Effector memory CD8-positive, alpha-beta T cell (primary cell): ENCODE results near the gene KCNAB1.
"Not testable (repeated sequence)": the region's sequence is repeated elsewhere in the genome, so short reads cannot be mapped to it uniquely, and the experiment has no call there.

Experiments used
- ATAC-seq: fragments of 150-1000 bp; cut with Tn5 transposase; replicated peaks from 2 replicates; pipeline ENCODE4 v1.10.0; 2021; ENCODE audit warnings: mild to moderate bottlenecking, moderate library complexity
- DNase-seq, 3 experiments: peaks; one replicate each; pipeline ENCODE4 v3.0.0; 2021
- H3K27ac Mint-ChIP-seq, 2 donors: one replicate each; pipeline ENCODE4 v1.8.0; 2022; ENCODE audit warnings: mild to moderate bottlenecking in 2 of 2, mixed read lengths in 2 of 2, moderate library complexity in 2 of 2
- H3K27me3 Mint-ChIP-seq, 2 donors: one replicate each; pipeline ENCODE4 v1.8.0; 2022; ENCODE audit warnings: mixed read lengths in 2 of 2
- H3K36me3 Mint-ChIP-seq: one replicate; pipeline ENCODE4 v1.8.0; 2022; ENCODE audit warnings: mild to moderate bottlenecking, moderate library complexity, mixed read lengths; ENCODE audit not compliant: insufficient read depth
- H3K4me1 Mint-ChIP-seq, 2 donors: one replicate each; pipeline ENCODE4 v1.8.0; 2022; ENCODE audit warnings: low read depth in 2 of 2, mixed read lengths in 2 of 2
- H3K4me3 Mint-ChIP-seq, 2 donors: one replicate each; pipeline ENCODE4 v1.8.0; 2022; ENCODE audit warnings: mild to moderate bottlenecking in 2 of 2, mixed read lengths in 2 of 2, moderate library complexity in 2 of 2
- H3K9me3 Mint-ChIP-seq, 2 donors: one replicate each; pipeline ENCODE4 v1.8.0; 2022; ENCODE audit warnings: mixed read lengths in 2 of 2

The KCNAB1 gene

GRCh38 chr3:156224046-156224445 is 103.7 kb downstream of the KCNAB1 start:
- ATAC-seq, H3K9me3 Mint-ChIP-seq: not testable (repeated sequence)

GRCh38 chr3:156226676-156227420 is 106.5 kb downstream of the KCNAB1 start:
- Mint-ChIP-seq H3K27me3 (peaks cover 17 to 37% of the 10 kb centered on the region in 2 donors), H3K4me1 (no peaks in the 10 kb centered on the region), H3K27ac (no peak overlapping the region), H3K4me3 (no peak overlapping the region), H3K9me3 (no peaks in the 10 kb centered on the region), H3K36me3 (no peaks in the 10 kb centered on the region)
- ATAC-seq (no peak), DNase-seq (no peak)

More at GRCh38 chr3:156224046-156224445, 103.7 kb downstream of the KCNAB1 start:
- not testable (repeated sequence) for H3K27ac Mint-ChIP-seq, DNase-seq, H3K36me3 Mint-ChIP-seq, H3K4me3 Mint-ChIP-seq, H3K4me1 Mint-ChIP-seq
- peaks cover 20 to 55% of the 10 kb centered on the region in 2 donors for H3K27me3 Mint-ChIP-seq

GRCh38 chr3:156227704-156228103 is 107.3 kb downstream of the KCNAB1 start:
- Mint-ChIP-seq H3K4me3 (no peak overlapping the region), H3K27me3 (peaks cover 10 to 29% of the 10 kb centered on the region in 2 donors)
- no peak for ATAC-seq

GRCh38 chr3:156230278-156230900 is 110.0 kb downstream of the KCNAB1 start:
- H3K27me3 Mint-ChIP-seq = peaks cover 20 to 37% of the 10 kb centered on the region in 2 donors
- H3K36me3 Mint-ChIP-seq = no peaks in the 10 kb centered on the region
- H3K4me3 Mint-ChIP-seq = no peak overlapping the region
- DNase-seq (no peak), ATAC-seq (no peak)
- no peak overlapping the region for H3K27ac Mint-ChIP-seq
- H3K4me1 Mint-ChIP-seq = no peaks in the 10 kb centered on the region
- no peaks in the 10 kb centered on the region for H3K9me3 Mint-ChIP-seq

More at GRCh38 chr3:156227704-156228103, 107.3 kb downstream of the KCNAB1 start:
- no peak for DNase-seq
- H3K4me1 Mint-ChIP-seq = no peaks in the 10 kb centered on the region
- no peak overlapping the region for H3K27ac Mint-ChIP-seq
- no peaks in the 10 kb centered on the region for H3K36me3 Mint-ChIP-seq
- no peaks in the 10 kb centered on the region for H3K9me3 Mint-ChIP-seq

GRCh38 chr3:156231221-156231620 is 110.8 kb downstream of the KCNAB1 start:
- DNase-seq, H3K4me1 Mint-ChIP-seq, ATAC-seq, H3K27ac Mint-ChIP-seq, H3K36me3 Mint-ChIP-seq, H3K9me3 Mint-ChIP-seq, H3K4me3 Mint-ChIP-seq: not testable (repeated sequence)
- peaks cover 22 to 28% of the 10 kb centered on the region in 2 donors for H3K27me3 Mint-ChIP-seq

- H3K9me3 Mint-ChIP-seq = no peaks in the 10 kb centered on the region
Observed at GRCh38 chr3:156233876-156234275, 113.5 kb downstream of the KCNAB1 start.

GRCh38 chr3:156236556-156237260 is 116.3 kb downstream of the KCNAB1 start:
- Mint-ChIP-seq H3K27ac (no peak overlapping the region), H3K36me3 (no peaks in the 10 kb centered on the region), H3K27me3 (peaks cover 19 to 27% of the 10 kb centered on the region in 2 donors)

More at GRCh38 chr3:156233876-156234275, 113.5 kb downstream of the KCNAB1 start:
- Mint-ChIP-seq H3K4me3 (no peak overlapping the region), H3K27ac (no peak overlapping the region), H3K36me3 (no peaks in the 10 kb centered on the region), H3K4me1 (no peaks in the 10 kb centered on the region), H3K27me3 (peaks cover 28 to 35% of the 10 kb centered on the region in 2 donors)
- DNase-seq (no peak), ATAC-seq (no peak)

GRCh38 chr3:156240642-156241041 is 120.3 kb downstream of the KCNAB1 start:
- no peak overlapping the region for H3K27ac Mint-ChIP-seq
- H3K9me3 Mint-ChIP-seq = no peaks in the 10 kb centered on the region
- H3K36me3 Mint-ChIP-seq = no peaks in the 10 kb centered on the region
- H3K27me3 Mint-ChIP-seq = peaks cover 18 to 21% of the 10 kb centered on the region in 2 donors
- DNase-seq (no peak), ATAC-seq (no peak)
- no peak overlapping the region for H3K4me3 Mint-ChIP-seq
- H3K4me1 Mint-ChIP-seq = no peaks in the 10 kb centered on the region

More at GRCh38 chr3:156236556-156237260, 116.3 kb downstream of the KCNAB1 start:
- no peak for ATAC-seq
- Mint-ChIP-seq H3K9me3 (no peaks in the 10 kb centered on the region), H3K4me3 (no peak overlapping the region), H3K4me1 (no peaks in the 10 kb centered on the region)
- no peak for DNase-seq

- no peak overlapping the region for H3K4me3 Mint-ChIP-seq
- peaks cover 56 to 61% of the 10 kb centered on the region in 2 donors for H3K27me3 Mint-ChIP-seq
- ATAC-seq (no peak), DNase-seq (no peak)
- no peaks in the 10 kb centered on the region for H3K4me1 Mint-ChIP-seq
- no peaks in the 10 kb centered on the region for H3K9me3 Mint-ChIP-seq
- H3K36me3 Mint-ChIP-seq = no peaks in the 10 kb centered on the region
- H3K27ac Mint-ChIP-seq = no peak overlapping the region
Observed at GRCh38 chr3:156246961-156247725, 126.8 kb downstream of the KCNAB1 start.

- H3K4me1 Mint-ChIP-seq = no peaks in the 10 kb centered on the region
- DNase-seq (no peak), ATAC-seq (no peak)
- no peaks in the 10 kb centered on the region for H3K9me3 Mint-ChIP-seq
- H3K4me3 Mint-ChIP-seq = no peak overlapping the region
- H3K36me3 Mint-ChIP-seq = no peaks in the 10 kb centered on the region
- H3K27ac Mint-ChIP-seq = no peak overlapping the region
- H3K27me3 Mint-ChIP-seq = peaks cover 49 to 62% of the 10 kb centered on the region in 2 donors
Observed at GRCh38 chr3:156250550-156250949, 130.2 kb downstream of the KCNAB1 start.

GRCh38 chr3:156251424-156251823 is 131.0 kb downstream of the KCNAB1 start:
- H3K36me3 Mint-ChIP-seq = no peaks in the 10 kb centered on the region
- no peak overlapping the region for H3K27ac Mint-ChIP-seq
- no peak for DNase-seq
- H3K9me3 Mint-ChIP-seq = no peaks in the 10 kb centered on the region
- H3K4me3 Mint-ChIP-seq = no peak overlapping the region
- H3K27me3 Mint-ChIP-seq = peaks cover 41 to 59% of the 10 kb centered on the region in 2 donors
- H3K4me1 Mint-ChIP-seq = no peaks in the 10 kb centered on the region
- ATAC-seq = no peak

GRCh38 chr3:156252656-156253055 is 132.3 kb downstream of the KCNAB1 start:
- Mint-ChIP-seq H3K4me3 (no peak overlapping the region), H3K9me3 (no peaks in the 10 kb centered on the region), H3K4me1 (no peaks in the 10 kb centered on the region), H3K36me3 (no peaks in the 10 kb centered on the region), H3K27ac (no peak overlapping the region), H3K27me3 (peaks cover 46 to 60% of the 10 kb centered on the region in 2 donors)
- ATAC-seq (no peak), DNase-seq (no peak)

- Mint-ChIP-seq H3K27ac (no peak overlapping the region), H3K4me1 (no peaks in the 10 kb centered on the region), H3K9me3 (no peaks in the 10 kb centered on the region), H3K36me3 (no peaks in the 10 kb centered on the region), H3K4me3 (no peak overlapping the region), H3K27me3 (peaks cover 51 to 57% of the 10 kb centered on the region in 2 donors)
- no peak for ATAC-seq
- DNase-seq = no peak
Observed at GRCh38 chr3:156253150-156253549, 132.8 kb downstream of the KCNAB1 start.
